GM12878 (cell line): ENCODE results near the gene ATP10D. TPM values are rescaled to one million over a fixed set of nuclear protein-coding genes. Genes with fewer than 3 reads are reported as not detected.

Experiments used
- ATAC-seq: fragments of 200-7000 bp; cut with Tn5 transposase; 3 replicates; pipeline ENCODE4 v1.9.1; 2020; ENCODE audit warnings: mild to moderate bottlenecking, moderate library complexity
- BruUV-seq: library from RNA; stranded (reverse); fragments of 400-500 nt; replicated peaks from 2 replicates; lab custom pipeline; 2021; lab: Mats Ljungman, UMichigan
- CTCF ChIA-PET: fragments of 300-600 bp; sonication (Branson Sonifier 250); formaldehyde crosslinking; extraction: SDS; loops from one replicate; lab custom pipeline; 2021; ENCODE audit warnings: inconsistent platforms; lab: Yijun Ruan, JAX
- POLR2A ChIA-PET: fragments of 350-600 bp; formaldehyde crosslinking; extraction: SDS; loops from one replicate; lab custom pipeline; 2021; ENCODE audit warnings: inconsistent platforms; lab: Charles Lee
- RAD21 ChIA-PET: fragments of 300-600 bp; sonication (Branson Sonifier 250); formaldehyde crosslinking; loops from one replicate; lab custom pipeline; 2023; ENCODE audit warnings: antibody characterized with exemption; ENCODE audit not compliant: unreplicated experiment; lab: Charles Lee
- SMC1A ChIA-PET: fragments of 300-600 bp; sonication (Branson Sonifier 250); formaldehyde crosslinking; loops from one replicate; lab custom pipeline; 2023; ENCODE audit not compliant: unreplicated experiment, uncharacterized antibody; lab: Charles Lee
- DNase-seq: peaks from one replicate; pipeline ENCODE4 v3.0.0-alpha.2; 2011; ENCODE audit warnings: low read depth, low spot score
- FAIRE-seq: peaks from 3 replicates; lab custom pipeline; 2011; peaks lifted over from hg19 to GRCh38; lab: Jason Lieb, UNC
- H2AFZ ChIP-seq: 2 replicates; pipeline ENCODE4 v1.6.0; 2011; ENCODE audit warnings: low read depth, low read length, control low read depth; ENCODE audit not compliant: control insufficient read depth
- H3K27ac ChIP-seq: 2 replicates; pipeline ENCODE4 v1.5.1; 2011; ENCODE audit warnings: control low read depth; ENCODE audit not compliant: control insufficient read depth, insufficient read depth
- H3K27me3 ChIP-seq, 2 experiments: replicated peaks in 1 of 2; 2 replicates each; pipeline versions ENCODE4 v1.6.0 to v1.6.1; 2011; ENCODE audit warnings: low read length in 1 of 2; ENCODE audit not compliant: control insufficient read depth in 2 of 2, insufficient read depth in 2 of 2
- H3K36me3 ChIP-seq, 2 experiments: 2 replicates each; pipeline ENCODE4 v1.5.1; 2011; ENCODE audit warnings: low read length in 1 of 2; ENCODE audit not compliant: control insufficient read depth in 2 of 2, insufficient read depth in 2 of 2
- H3K4me1 ChIP-seq: 2 replicates; pipeline ENCODE4 v1.6.1; 2011; ENCODE audit warnings: mild to moderate bottlenecking, low read length, moderate library complexity, mixed read lengths; ENCODE audit not compliant: control insufficient read depth, insufficient read depth
- H3K4me2 ChIP-seq: 2 replicates; pipeline ENCODE4 v1.6.0; 2011; ENCODE audit warnings: control low read depth; ENCODE audit not compliant: control insufficient read depth, insufficient read depth
- H3K4me3 ChIP-seq: fragments of 200-600 bp; sonication (generic); 2 replicates; pipeline ENCODE4 v1.5.1; 2016
- H3K79me2 ChIP-seq: 2 replicates; pipeline ENCODE4 v1.6.0; 2011; ENCODE audit warnings: low read length; ENCODE audit not compliant: control insufficient read depth, insufficient read depth
- H3K9ac ChIP-seq: 2 replicates; pipeline ENCODE4 v1.8.0; 2011; ENCODE audit warnings: low read length, control low read depth, mixed read lengths; ENCODE audit not compliant: control insufficient read depth, insufficient read depth
- H3K9me3 ChIP-seq: replicated peaks from 3 replicates; pipeline ENCODE4 v1.5.1; 2011; ENCODE audit warnings: mild to moderate bottlenecking, low read length; ENCODE audit not compliant: control insufficient read depth, insufficient read depth
- H4K20me1 ChIP-seq: 2 replicates; pipeline ENCODE4 v1.6.0; 2011; ENCODE audit not compliant: control insufficient read depth, insufficient read depth
- BRCA1 ChIP-seq: IDR thresholded peaks from 2 replicates; pipeline ENCODE4 v1.6.1; 2011; ENCODE audit warnings: low read depth, low read length, improper control_type of control experiment
- CBX3 ChIP-seq: fragments of 200-600 bp; sonication (generic); IDR thresholded peaks from 2 replicates; pipeline ENCODE4 v1.6.1; 2016; ENCODE audit warnings: low read depth, borderline replicate concordance
- ELK1 ChIP-seq: IDR thresholded peaks from 2 replicates; pipeline ENCODE4 v1.6.1; 2012; ENCODE audit warnings: low read depth, low read length, improper control_type of control experiment
- HDAC6 ChIP-seq: fragments of 200-600 bp; sonication (generic); IDR thresholded peaks from one replicate; pipeline ENCODE4 v1.8.0; 2017; ENCODE audit warnings: antibody characterized with exemption; ENCODE audit not compliant: unreplicated experiment
- MEF2A ChIP-seq: IDR thresholded peaks from 2 replicates; pipeline ENCODE4 v1.6.1; 2011; ENCODE audit warnings: low read depth, mild to moderate bottlenecking, low read length, moderate library complexity; ENCODE audit not compliant: insufficient read depth
- RUNX3 ChIP-seq: IDR thresholded peaks from 2 replicates; pipeline ENCODE4 v1.6.1; 2012; ENCODE audit warnings: low read length, inconsistent platforms
- TBL1XR1 ChIP-seq: IDR thresholded peaks from 2 replicates; pipeline ENCODE4 v1.6.1; 2012; ENCODE audit warnings: low read depth, low read length, improper control_type of control experiment
- USF2 ChIP-seq: IDR thresholded peaks from 2 replicates; pipeline ENCODE4 v1.6.1; 2011; ENCODE audit warnings: low read depth, low read length, improper control_type of control experiment, borderline replicate concordance
- YY1 ChIP-seq: IDR thresholded peaks from 2 replicates; pipeline ENCODE4 v1.6.1; 2011; ENCODE audit warnings: low read depth, mild to moderate bottlenecking, low read length
- WGBS: methylation state at CpG from one replicate; pipeline ENCODE4 v1.1.6; 2016; ENCODE audit warnings: low lambda C conversion rate; ENCODE audit not compliant: insufficient replicate concordance, insufficient coverage; ENCODE audit errors: missing lambda C conversion rate; 5-methylcytosine and 5-hydroxymethylcytosine counted together
- in situ Hi-C: fragments of 300-500 bp; cut with MboI; formaldehyde crosslinking; loops from 9 replicates; pipeline ENCODE4 v1.14.3; 2018; ENCODE audit warnings: mixed read lengths
- intact Hi-C: fragments of 100-400 bp; cut with micrococcal nuclease; formaldehyde crosslinking; loops from one replicate; pipeline ENCODE4 v1.14.2; 2022; ENCODE audit not compliant: unreplicated experiment
- polyA plus RNA-seq, 11 experiments: library from polyadenylated mRNA; depleted of rRNA in 4 of 11; unstranded in 6 of 11; stranded (reverse) in 5 of 11; fragments of >200 nt; fragmentation: Nextera tagmentation in 4 of 11; fragmentation: Illumina TruSeq in 1 of 11; extraction: Ambion mirVana in 4 of 11; extraction: Trizol in 1 of 11; gene quantifications; 1 replicate in 1 of 11; 2 replicates in 10 of 11; pipeline versions ENCODE4 v1.2.1 to v1.2.3, GENCODE V29; 2011 to 2016; ENCODE audit warnings: inconsistent platforms in 2 of 11, missing spikeins in 2 of 11, low read depth in 1 of 11
- total RNA-seq, 4 experiments: library from RNA; depleted of rRNA in 3 of 4; stranded (reverse); fragments of >200 nt in 3 of 4; fragmentation: Illumina TruSeq in 1 of 4; extraction: Trizol in 1 of 4; gene quantifications; 2 replicates each; pipeline versions ENCODE4 v1.2.1 to v1.2.3, GENCODE V29; 2013 to 2021
- TF ChIP-seq, protein P1 (sequence below): fragments of 450-650 bp; formaldehyde crosslinking; IDR thresholded peaks from 2 replicates; pipeline ENCODE4 v1.5.0; 2022; ENCODE audit warnings: mild to moderate bottlenecking, missing genetic modification characterization
- TF ChIP-seq, protein P2 (sequence below): IDR thresholded peaks from 2 replicates; pipeline ENCODE4 v1.6.1; 2011; ENCODE audit warnings: borderline replicate concordance, low read depth, mild to moderate bottlenecking, moderate library complexity, low read length; ENCODE audit not compliant: insufficient read depth, poor library complexity, severe bottlenecking
- TF ChIP-seq, protein P3 (sequence below), 3 experiments: IDR thresholded peaks in 2 of 3; conservative IDR thresholded peaks in 1 of 3; 2 replicates each; pipeline ENCODE4 v1.5.1; 2011; ENCODE audit warnings: low read depth in 3 of 3, low read length in 3 of 3, mild to moderate bottlenecking in 3 of 3, control low read depth in 2 of 3, moderate library complexity in 2 of 3, inconsistent platforms in 1 of 3, mixed read lengths in 1 of 3; ENCODE audit not compliant: control insufficient read depth in 2 of 3, insufficient read depth in 1 of 3; ENCODE audit errors: extremely low read depth in 1 of 3
- TF ChIP-seq, protein P4 (sequence below): IDR thresholded peaks from 2 replicates; pipeline ENCODE4 v1.6.1; 2011; ENCODE audit warnings: borderline replicate concordance, low read depth, mild to moderate bottlenecking, moderate library complexity, mixed read lengths, low read length; ENCODE audit not compliant: insufficient read depth; ENCODE audit errors: extremely low read length

The ATP10D gene
- total and polyA plus RNA-seq, 10 of the 15 experiments (the other 5 are each of a cell fraction or from before 2014, with no cell fraction given) = 10.2 to 50.3 (median 19.1) TPM

GRCh38 chr4:47505666-47506065 lies 20.6 kb downstream of the ATP10D start:
- DNase-seq (no peak), FAIRE-seq (no peak), ATAC-seq (no peak)
- POLR2A ChIA-PET = no interaction called here
- Histone ChIP-seq H3K4me1 (peaks cover 6% of the 10 kb centered on the region; the same call in 1 of the 2 replicates), H4K20me1 (no peaks in the 10 kb centered on the region), H3K4me3 (no peak overlapping the region), H3K27me3 (no peaks in the 10 kb centered on the region), H3K4me2 (no peak overlapping the region), H3K79me2 (no peaks in the 10 kb centered on the region; the same call in 1 of the 2 replicates), H3K36me3 (no peaks in the 10 kb centered on the region), H2AFZ (no peak overlapping the region), H3K27ac (no peak overlapping the region), H3K9me3 (no peaks in the 10 kb centered on the region; the same call in 1 of the 3 replicates), H3K9ac (no peak overlapping the region)
- CTCF ChIA-PET = interaction anchor here (1.7 kb wide), 1 partner anchor 13 kb away, joined by 4 read pairs; no protein-coding TSS in a partner anchor
- RAD21 ChIA-PET = interaction anchor here (1.1 to 1.7 kb wide), 2 partner anchors 8 to 13 kb away, joined by 3 to 6 read pairs; no protein-coding TSS in a partner anchor
- 79% methylated on average over 3 of the region's 3 CpGs for WGBS
- in situ Hi-C loops (no loop called here), intact Hi-C loops (no loop called here)
- BruUV-seq = no TSS peak
- SMC1A ChIA-PET = interaction anchor here (1.5 to 10.9 kb wide), 6 partner anchors 8 to 43 kb away, joined by 5 to 239 read pairs (median 12); partner anchors contain the start of genes ATP10D and COMMD8
- TF ChIP-seq ELK1 = no peak
- TF ChIP-seq RUNX3 = no peak
- TF ChIP-seq YY1 = no peak
- TF ChIP-seq, protein P1, sequence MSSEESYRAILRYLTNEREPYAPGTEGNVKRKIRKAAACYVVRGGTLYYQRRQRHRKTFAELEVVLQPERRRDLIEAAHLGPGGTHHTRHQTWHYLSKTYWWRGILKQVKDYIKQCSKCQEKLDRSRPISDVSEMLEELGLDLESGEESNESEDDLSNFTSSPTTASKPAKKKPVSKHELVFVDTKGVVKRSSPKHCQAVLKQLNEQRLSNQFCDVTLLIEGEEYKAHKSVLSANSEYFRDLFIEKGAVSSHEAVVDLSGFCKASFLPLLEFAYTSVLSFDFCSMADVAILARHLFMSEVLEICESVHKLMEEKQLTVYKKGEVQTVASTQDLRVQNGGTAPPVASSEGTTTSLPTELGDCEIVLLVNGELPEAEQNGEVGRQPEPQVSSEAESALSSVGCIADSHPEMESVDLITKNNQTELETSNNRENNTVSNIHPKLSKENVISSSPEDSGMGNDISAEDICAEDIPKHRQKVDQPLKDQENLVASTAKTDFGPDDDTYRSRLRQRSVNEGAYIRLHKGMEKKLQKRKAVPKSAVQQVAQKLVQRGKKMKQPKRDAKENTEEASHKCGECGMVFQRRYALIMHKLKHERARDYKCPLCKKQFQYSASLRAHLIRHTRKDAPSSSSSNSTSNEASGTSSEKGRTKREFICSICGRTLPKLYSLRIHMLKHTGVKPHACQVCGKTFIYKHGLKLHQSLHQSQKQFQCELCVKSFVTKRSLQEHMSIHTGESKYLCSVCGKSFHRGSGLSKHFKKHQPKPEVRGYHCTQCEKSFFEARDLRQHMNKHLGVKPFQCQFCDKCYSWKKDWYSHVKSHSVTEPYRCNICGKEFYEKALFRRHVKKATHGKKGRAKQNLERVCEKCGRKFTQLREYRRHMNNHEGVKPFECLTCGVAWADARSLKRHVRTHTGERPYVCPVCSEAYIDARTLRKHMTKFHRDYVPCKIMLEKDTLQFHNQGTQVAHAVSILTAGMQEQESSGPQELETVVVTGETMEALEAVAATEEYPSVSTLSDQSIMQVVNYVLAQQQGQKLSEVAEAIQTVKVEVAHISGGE (CRISPR knock-in tag) = no peak
- no peak for TF ChIP-seq BRCA1
- TF ChIP-seq, protein P2, sequence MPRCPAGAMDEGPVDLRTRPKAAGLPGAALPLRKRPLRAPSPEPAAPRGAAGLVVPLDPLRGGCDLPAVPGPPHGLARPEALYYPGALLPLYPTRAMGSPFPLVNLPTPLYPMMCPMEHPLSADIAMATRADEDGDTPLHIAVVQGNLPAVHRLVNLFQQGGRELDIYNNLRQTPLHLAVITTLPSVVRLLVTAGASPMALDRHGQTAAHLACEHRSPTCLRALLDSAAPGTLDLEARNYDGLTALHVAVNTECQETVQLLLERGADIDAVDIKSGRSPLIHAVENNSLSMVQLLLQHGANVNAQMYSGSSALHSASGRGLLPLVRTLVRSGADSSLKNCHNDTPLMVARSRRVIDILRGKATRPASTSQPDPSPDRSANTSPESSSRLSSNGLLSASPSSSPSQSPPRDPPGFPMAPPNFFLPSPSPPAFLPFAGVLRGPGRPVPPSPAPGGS = no peak
- TF ChIP-seq, protein P3, sequence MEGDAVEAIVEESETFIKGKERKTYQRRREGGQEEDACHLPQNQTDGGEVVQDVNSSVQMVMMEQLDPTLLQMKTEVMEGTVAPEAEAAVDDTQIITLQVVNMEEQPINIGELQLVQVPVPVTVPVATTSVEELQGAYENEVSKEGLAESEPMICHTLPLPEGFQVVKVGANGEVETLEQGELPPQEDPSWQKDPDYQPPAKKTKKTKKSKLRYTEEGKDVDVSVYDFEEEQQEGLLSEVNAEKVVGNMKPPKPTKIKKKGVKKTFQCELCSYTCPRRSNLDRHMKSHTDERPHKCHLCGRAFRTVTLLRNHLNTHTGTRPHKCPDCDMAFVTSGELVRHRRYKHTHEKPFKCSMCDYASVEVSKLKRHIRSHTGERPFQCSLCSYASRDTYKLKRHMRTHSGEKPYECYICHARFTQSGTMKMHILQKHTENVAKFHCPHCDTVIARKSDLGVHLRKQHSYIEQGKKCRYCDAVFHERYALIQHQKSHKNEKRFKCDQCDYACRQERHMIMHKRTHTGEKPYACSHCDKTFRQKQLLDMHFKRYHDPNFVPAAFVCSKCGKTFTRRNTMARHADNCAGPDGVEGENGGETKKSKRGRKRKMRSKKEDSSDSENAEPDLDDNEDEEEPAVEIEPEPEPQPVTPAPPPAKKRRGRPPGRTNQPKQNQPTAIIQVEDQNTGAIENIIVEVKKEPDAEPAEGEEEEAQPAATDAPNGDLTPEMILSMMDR (IDR thresholded peaks at IDR 0.05 in 2 of 3, conservative IDR thresholded peaks at IDR 0.05 in 1 of 3; ENCODE audit: control insufficient read depth in 2 of 3, extremely low read depth in 1 of 3, insufficient read depth in 1 of 3, low read depth in 3 of 3, low read length in 3 of 3) = no peak
- TF ChIP-seq, protein P4, sequence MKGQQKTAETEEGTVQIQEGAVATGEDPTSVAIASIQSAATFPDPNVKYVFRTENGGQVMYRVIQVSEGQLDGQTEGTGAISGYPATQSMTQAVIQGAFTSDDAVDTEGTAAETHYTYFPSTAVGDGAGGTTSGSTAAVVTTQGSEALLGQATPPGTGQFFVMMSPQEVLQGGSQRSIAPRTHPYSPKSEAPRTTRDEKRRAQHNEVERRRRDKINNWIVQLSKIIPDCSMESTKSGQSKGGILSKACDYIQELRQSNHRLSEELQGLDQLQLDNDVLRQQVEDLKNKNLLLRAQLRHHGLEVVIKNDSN = no peak
- TF ChIP-seq CBX3 = no peak
- TF ChIP-seq HDAC6 = no peak
- no peak for TF ChIP-seq MEF2A
- TF ChIP-seq TBL1XR1 = no peak
- no peak for TF ChIP-seq USF2
